GM18520 (cell line): ENCODE results near the gene ZNF580.

Source experiments
- ATAC-seq: cut with Tn5 transposase; IDR thresholded peaks from one replicate; pipeline ENCODE4 v1.9.1; 2021; ENCODE audit not compliant: unreplicated experiment

ZNF580 gene

GRCh38 chr19:55605637-55606470, 34.9 kb upstream of the ZNF580 start, which contains the start of gene ZNF865:
Gene ZNF865 (plus strand): TSS chr19:55605647. CDS start chr19:55613619, 7,972 bp downstream.
- ATAC-seq = peak; percentile 7

GRCh38 chr19:55606471-55606787, 34.4 kb upstream of the ZNF580 start:
- ATAC-seq = no peak

- ATAC-seq = no peak
These were observed 34.0 kb upstream of the ZNF580 start for GRCh38 chr19:55606817-55607216.

DNA sequence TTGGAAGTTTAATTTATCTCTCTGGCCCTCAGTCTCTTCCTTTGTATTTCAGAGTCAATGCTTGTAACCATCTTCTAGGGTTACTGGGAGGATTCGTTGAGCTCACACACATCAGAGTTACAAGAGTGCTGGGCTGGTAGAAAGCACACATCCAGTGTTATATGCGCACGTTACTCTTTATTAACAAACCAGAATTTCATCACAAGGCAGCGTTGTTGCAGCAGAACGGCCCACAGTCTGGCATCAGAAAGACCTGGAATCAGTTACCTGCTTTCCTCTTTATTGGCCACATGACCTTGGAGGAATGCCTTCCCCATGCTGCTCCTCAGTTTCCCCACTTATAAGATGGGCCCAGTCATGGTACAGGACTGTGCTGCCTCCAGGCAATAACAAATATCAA, 31.5 kb upstream of the ZNF580 start:
- ATAC-seq = no peak

GRCh38 chr19:55611300-55611982, 29.4 kb upstream of the ZNF580 start:
- ATAC-seq = no peak

DNA sequence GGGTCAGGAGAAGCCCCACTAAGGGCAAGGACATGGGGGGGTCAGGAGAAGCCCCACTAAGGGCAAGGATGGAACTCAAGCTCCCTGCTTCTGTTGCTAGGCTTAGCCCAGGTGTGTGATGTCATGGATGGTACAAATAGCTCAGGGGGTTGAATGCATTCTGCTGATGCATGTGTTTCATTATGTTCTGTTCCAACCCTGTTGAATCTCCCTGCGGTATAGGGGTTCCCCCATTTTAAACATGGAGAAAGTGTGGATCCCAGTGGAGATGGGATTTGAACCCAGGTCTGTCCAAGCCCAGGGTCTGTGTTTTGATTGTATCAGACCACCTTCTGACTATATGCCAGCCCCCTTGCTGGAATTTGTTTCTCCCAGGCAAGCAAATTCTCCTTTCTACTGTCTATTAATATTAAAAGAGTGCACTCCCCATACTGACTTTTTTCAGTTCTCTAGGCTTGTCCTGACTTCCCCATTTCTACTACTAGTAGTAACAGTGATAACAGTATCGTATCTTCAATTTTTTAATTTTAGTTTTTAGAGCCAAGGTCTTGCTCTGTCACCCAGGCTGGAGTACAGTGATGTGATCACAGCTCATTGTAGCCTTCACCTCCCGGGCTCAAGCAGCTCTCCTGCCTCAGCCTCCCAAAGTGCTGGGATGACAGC, 28.7 kb upstream of the ZNF580 start:
- ATAC-seq = no peak

DNA sequence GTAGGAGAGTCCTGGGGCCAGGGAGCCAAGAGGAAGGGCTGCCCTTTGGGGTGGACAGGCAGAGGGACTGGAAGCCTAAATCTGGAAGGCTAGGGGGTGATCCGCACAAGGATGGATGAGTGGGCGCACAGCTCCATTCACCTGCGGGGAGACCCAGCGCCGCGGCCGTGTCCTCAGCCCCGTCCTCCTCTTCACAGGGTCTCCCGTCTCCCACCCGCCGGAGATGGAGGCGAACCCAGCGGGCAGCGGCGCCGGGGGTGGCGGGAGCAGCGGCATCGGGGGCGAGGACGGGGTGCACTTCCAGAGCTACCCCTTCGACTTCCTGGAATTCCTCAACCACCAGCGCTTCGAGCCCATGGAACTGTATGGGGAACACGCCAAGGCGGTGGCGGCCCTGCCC, 27.4 kb upstream of the ZNF580 start:
- ATAC-seq = no peak

GRCh38 chr19:55613930-55614710, 26.7 kb upstream of the ZNF580 start:
- no peak for ATAC-seq

DNA sequence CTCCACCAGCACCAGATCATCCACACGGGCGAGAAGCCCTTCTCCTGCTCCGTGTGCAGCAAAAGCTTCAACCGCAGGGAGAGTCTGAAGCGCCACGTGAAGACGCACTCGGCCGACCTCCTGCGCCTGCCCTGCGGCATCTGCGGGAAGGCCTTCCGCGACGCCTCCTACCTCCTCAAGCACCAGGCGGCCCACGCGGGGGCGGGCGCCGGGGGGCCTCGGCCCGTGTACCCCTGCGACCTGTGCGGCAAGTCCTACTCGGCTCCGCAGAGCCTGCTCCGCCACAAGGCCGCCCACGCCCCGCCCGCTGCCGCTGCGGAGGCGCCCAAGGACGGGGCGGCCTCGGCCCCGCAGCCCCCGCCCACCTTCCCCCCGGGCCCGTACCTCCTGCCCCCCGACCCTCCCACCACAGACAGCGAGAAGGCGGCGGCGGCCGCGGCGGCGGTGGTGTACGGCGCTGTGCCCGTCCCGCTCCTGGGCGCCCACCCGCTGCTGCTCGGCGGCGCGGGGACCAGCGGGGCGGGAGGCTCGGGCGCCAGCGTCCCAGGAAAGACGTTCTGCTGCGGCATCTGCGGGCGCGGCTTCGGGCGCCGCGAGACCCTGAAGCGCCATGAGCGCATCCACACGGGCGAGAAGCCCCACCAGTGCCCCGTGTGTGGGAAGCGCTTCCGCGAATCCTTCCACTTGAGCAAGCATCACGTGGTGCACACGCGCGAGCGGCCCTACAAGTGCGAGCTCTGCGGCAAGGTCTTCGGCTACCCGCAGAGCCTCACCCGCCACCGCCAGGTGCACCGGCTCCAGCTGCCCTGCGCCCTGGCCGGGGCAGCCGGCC, 25.9 kb upstream of the ZNF580 start:
- ATAC-seq = no peak

DNA sequence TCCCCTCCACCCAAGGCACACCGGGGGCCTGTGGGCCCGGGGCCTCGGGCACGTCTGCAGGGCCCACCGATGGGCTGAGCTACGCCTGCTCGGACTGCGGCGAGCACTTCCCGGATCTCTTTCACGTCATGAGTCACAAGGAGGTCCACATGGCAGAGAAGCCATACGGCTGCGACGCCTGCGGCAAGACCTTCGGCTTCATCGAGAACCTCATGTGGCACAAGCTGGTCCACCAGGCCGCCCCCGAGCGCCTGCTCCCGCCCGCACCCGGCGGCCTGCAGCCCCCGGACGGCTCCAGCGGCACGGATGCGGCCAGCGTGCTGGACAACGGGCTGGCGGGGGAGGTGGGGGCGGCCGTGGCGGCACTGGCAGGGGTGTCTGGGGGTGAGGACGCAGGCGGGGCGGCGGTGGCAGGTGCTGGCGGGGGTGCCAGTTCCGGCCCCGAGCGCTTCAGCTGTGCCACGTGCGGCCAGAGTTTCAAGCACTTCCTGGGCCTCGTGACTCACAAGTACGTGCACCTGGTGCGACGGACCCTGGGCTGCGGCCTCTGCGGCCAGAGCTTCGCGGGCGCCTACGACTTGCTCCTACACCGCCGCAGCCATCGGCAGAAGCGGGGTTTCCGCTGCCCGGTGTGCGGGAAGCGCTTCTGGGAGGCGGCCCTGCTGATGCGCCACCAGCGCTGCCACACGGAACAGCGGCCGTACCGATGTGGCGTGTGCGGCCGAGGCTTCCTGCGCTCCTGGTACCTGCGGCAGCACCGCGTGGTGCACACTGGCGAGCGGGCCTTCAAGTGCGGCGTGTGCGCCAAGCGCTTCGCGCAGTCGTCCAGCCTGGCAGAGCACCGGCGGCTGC, 25.0 kb upstream of the ZNF580 start:
- ATAC-seq = no peak

DNA sequence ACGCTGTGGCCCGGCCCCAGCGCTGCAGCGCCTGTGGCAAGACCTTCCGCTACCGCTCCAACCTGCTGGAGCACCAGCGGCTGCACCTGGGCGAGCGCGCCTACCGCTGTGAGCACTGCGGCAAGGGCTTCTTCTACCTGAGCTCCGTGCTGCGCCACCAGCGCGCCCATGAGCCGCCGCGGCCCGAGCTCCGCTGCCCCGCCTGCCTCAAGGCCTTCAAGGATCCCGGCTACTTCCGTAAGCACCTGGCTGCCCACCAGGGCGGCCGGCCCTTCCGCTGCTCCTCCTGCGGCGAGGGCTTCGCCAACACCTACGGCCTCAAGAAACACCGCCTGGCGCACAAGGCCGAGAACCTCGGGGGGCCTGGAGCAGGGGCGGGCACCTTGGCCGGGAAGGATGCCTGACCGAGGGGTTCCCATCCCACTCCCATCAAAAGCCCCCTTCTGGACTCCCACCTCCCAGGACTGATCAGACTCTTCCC, 24.4 kb upstream of the ZNF580 start:
- no peak for ATAC-seq

- no peak for ATAC-seq
These were observed 23.4 kb upstream of the ZNF580 start for GRCh38 chr19:55617426-55617825.

DNA sequence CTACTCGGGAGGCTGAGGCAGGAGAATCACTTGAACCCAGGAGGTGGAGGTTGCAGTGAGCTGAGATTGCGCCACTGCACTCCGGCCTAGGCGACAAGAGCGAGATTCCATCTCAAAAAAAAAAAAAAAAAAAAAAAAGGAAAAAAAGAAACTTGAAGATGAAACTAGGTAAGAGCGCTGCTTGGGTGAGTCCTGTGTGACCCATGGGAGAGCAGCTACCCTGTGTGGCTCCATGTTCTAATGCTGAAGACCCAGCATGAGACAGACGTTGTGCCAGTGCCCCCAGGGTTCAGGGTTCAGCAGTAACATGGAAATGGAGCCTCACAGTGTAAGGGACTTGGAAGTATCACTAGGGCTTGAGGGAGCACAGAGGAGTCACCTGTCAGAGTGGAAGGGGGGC, 22.4 kb upstream of the ZNF580 start:
- ATAC-seq = no peak

GRCh38 chr19:55619286-55619685, 21.5 kb upstream of the ZNF580 start:
- no peak for ATAC-seq

DNA sequence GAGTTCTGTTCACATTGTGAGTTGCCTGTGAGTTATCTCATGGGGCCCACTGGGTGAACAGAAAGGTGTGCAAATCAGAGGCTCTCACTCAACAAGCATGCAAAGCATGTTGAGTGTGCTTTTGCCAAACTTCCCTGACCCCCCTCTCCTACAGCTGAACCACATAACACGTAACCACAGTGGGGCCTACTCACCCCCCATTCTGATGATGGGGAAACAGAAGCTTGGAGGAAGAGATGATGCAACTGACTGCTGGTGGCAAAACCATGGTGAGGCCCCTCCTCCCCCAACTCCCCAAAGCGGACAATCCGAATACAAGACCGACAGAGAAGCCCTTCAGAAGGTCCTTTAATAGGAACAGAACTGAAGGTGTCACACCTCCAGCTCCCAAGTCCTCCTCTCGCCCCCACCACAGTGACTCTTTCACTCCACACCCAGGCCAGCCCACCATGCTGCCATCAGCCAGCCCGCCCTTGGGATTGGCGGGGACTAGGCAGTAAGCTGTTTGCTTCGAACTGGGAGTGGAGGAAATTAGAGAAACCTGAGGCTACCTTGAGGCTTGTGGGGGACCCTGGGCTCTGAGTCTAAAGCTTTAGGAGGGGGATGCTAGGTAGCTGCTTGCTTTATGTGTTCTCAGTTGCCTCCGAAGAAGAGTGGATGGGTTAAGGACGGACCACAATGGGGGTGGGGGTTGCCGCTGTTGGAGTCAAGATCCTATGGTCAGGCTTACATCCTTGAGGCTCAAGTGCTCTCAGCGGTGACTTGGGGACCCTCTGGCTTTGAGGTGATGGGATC, 20.2 kb upstream of the ZNF580 start:
- no peak for ATAC-seq

DNA sequence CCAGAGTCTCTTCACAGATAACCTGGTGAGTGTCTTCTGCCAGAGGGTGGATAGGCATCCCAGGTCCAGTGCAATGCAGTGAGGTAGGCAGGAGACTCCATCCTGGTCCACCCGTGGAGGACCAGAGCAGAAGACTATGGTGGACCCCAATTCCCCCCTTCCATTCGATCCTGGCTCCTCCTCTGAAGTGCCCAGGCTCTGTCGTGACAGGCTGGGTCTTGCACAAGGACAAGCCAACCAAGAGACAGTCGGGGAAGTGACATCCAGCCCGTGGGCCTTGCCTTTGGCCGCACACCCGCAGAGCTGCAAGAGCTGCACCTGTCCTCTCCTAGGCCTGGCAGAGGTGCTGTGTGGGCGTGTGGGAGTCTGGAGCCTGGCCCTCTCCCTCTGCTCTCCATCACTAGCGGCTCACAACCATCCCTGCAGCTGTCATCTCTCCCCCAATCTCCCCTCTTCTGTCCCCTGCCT, 19.6 kb upstream of the ZNF580 start:
- ATAC-seq = no peak

- ATAC-seq = no peak
These were observed 19.1 kb upstream of the ZNF580 start for GRCh38 chr19:55621673-55622231.
